Measurements from ENCODE around the gene RTP3.
"Not testable (repeated sequence)": the region's sequence is repeated elsewhere in the genome, so short reads cannot be mapped to it uniquely, and the experiment has no call there.

The RTP3 gene

DNA sequence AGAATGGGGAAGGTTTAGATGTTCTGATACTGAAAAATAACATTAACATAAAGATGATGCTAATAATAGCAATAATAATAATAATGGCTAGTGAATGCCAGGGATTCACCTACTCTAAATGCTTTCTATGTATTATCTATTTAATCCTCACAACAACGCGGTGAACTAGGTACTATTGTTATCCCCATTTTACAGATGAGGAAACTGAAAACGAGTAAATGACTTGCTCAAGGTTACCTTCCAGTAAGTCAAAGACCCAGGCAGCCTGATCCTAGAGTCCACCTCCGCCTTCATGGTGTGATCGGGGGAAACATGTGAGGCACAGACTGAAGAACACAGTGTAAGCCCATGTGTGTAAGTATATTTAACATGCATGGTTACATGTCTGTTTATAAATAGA, 38.0 kb downstream of the RTP3 start:
- H2AFZ ChIP-seq, result no peak overlapping the region
- H3K79me2 ChIP-seq, result no peaks in the 10 kb centered on the region
- no peaks in the 10 kb centered on the region for H3K27me3 ChIP-seq (ENCODE audit: control insufficient read depth, insufficient read depth, low read length)
- H3K27ac ChIP-seq, result no peak overlapping the region
- no peak overlapping the region for H3K9ac ChIP-seq
- H3K4me1 ChIP-seq, result no peaks in the 10 kb centered on the region
- H3K4me3 ChIP-seq (ENCODE audit: low read depth, low read length), result no peak overlapping the region
- H3K36me3 ChIP-seq (ENCODE audit: control insufficient read depth, insufficient read depth, low read length), result no peaks in the 10 kb centered on the region
- no peaks in the 10 kb centered on the region for H3K9me3 ChIP-seq (ENCODE audit: control insufficient read depth, low read length)
- no peak overlapping the region for H3K4me2 ChIP-seq (ENCODE audit: low read length)
- TF ChIP-seq, protein P1, sequence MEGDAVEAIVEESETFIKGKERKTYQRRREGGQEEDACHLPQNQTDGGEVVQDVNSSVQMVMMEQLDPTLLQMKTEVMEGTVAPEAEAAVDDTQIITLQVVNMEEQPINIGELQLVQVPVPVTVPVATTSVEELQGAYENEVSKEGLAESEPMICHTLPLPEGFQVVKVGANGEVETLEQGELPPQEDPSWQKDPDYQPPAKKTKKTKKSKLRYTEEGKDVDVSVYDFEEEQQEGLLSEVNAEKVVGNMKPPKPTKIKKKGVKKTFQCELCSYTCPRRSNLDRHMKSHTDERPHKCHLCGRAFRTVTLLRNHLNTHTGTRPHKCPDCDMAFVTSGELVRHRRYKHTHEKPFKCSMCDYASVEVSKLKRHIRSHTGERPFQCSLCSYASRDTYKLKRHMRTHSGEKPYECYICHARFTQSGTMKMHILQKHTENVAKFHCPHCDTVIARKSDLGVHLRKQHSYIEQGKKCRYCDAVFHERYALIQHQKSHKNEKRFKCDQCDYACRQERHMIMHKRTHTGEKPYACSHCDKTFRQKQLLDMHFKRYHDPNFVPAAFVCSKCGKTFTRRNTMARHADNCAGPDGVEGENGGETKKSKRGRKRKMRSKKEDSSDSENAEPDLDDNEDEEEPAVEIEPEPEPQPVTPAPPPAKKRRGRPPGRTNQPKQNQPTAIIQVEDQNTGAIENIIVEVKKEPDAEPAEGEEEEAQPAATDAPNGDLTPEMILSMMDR (IDR thresholded peaks at IDR 0.05), result no peak

DNA sequence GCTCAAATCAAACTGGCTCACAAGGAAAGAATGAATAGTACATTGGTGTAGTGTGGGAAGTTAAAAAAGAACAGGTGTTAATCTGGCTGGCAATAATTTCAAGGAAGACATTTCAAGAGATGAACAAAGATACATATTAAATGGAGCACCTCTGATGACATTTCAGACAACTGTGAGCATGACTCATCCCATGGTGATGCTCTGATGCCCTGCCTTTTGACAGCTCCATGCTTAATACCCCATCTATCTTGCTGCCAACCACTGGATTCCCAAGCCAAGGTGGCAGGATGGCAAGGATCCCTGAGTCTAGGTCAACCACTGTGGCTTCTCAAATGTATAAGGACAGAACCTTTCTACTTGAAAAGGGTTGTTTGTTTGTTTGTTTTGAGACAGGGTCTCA, 39.0 kb downstream of the RTP3 start:
- no peaks in the 10 kb centered on the region for H3K36me3 ChIP-seq (ENCODE audit: control insufficient read depth, insufficient read depth, low read length)
- TF ChIP-seq, protein P1 (IDR thresholded peaks at IDR 0.05), result no peak
- H3K9ac ChIP-seq, result no peak overlapping the region
- H2AFZ ChIP-seq, result no peak overlapping the region
- no peaks in the 10 kb centered on the region for H3K79me2 ChIP-seq
- H3K9me3 ChIP-seq (ENCODE audit: control insufficient read depth, low read length), result no peaks in the 10 kb centered on the region
- no peak overlapping the region for H3K4me2 ChIP-seq (ENCODE audit: low read length)
- no peaks in the 10 kb centered on the region for H3K4me1 ChIP-seq
- no peak overlapping the region for H3K4me3 ChIP-seq (ENCODE audit: low read depth, low read length)
- H3K27ac ChIP-seq, result no peak overlapping the region
- H3K27me3 ChIP-seq (ENCODE audit: control insufficient read depth, insufficient read depth, low read length), result no peaks in the 10 kb centered on the region

DNA sequence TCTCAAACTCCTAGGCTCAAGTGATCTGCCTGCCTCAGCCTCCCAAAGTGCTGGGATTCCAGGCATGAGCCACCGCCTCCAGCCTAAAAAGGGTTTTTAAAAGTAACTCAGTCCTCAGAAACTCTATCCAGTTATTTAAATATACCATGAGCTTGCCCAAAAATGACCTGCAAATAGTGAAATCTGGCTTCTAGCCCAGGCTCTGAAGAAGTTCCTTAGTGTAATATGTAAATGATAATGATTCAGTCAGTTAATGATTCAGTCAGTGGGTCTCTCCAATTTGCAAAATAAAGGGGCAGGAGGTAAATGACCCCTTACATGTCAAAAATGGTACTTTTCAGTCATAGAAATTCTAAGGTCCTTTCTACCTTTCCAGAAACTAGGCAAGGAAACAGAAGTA, 39.5 kb downstream of the RTP3 start:
- Histone ChIP-seq H3K4me2 (ENCODE audit: low read length) (no peak overlapping the region), H3K9me3 (ENCODE audit: control insufficient read depth, low read length) (no peaks in the 10 kb centered on the region), H3K27me3 (ENCODE audit: control insufficient read depth, insufficient read depth, low read length) (no peaks in the 10 kb centered on the region), H3K36me3 (ENCODE audit: control insufficient read depth, insufficient read depth, low read length) (no peaks in the 10 kb centered on the region), H3K79me2 (no peaks in the 10 kb centered on the region), H3K9ac (no peak overlapping the region), H2AFZ (no peak overlapping the region), H3K4me3 (ENCODE audit: low read depth, low read length) (no peak overlapping the region), H3K27ac (no peak overlapping the region), H3K4me1 (peaks cover 3% of the 10 kb centered on the region)
- TF ChIP-seq, protein P1 (IDR thresholded peaks at IDR 0.05), result no peak

DNA sequence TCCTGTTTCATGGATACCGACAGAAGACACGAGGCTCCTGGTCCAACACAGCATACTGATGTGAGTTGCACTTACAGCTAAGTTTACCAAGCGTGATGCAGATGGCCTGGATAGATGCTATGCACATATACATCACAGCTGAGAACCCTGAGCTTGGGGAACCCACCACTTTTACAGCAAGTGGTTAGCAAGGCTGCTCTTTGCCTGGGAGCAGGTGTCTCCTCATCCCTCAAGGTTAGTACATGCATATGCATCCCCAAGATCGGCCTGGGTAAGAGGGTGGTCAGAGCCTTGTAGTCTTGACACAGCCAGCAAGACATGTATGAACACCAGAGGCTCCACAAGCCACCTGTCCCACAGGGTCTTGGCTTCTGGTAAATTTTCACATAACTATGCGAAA, 40.0 kb downstream of the RTP3 start:
- TF ChIP-seq, protein P1 (IDR thresholded peaks at IDR 0.05), result no peak
- H3K4me3 ChIP-seq (ENCODE audit: low read depth, low read length), result no peak overlapping the region
- H2AFZ ChIP-seq, result no peak overlapping the region
- H3K4me1 ChIP-seq, result peaks cover 3% of the 10 kb centered on the region
- no peaks in the 10 kb centered on the region for H3K79me2 ChIP-seq
- no peaks in the 10 kb centered on the region for H3K36me3 ChIP-seq (ENCODE audit: control insufficient read depth, insufficient read depth, low read length)
- H3K4me2 ChIP-seq (ENCODE audit: low read length), result no peak overlapping the region
- no peaks in the 10 kb centered on the region for H3K9me3 ChIP-seq (ENCODE audit: control insufficient read depth, low read length)
- no peak overlapping the region for H3K27ac ChIP-seq
- no peaks in the 10 kb centered on the region for H3K27me3 ChIP-seq (ENCODE audit: control insufficient read depth, insufficient read depth, low read length)
- H3K9ac ChIP-seq, result no peak overlapping the region

DNA sequence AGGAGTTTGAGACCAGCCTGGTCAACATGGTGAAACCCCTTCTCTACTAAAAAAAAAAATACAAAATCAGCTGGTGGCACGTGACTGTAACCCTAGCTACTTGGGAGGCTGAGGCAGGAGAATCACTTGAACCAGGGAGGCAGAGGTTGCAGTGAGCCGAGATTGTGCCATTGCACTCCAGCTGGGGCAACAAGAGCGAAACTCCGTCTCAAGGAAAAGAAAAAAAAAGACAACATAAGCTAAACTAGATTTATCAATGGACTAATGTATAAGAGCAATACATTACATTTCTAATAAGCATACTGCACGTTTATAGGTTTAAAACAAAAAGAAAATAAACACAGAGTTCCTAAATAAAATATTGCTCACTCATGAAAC, 40.6 kb downstream of the RTP3 start:
- H3K36me3 ChIP-seq (ENCODE audit: control insufficient read depth, insufficient read depth, low read length), result not testable (repeated sequence)

More for the DNA sequence above, 40.6 kb downstream of the RTP3 start:
- H3K27me3 ChIP-seq (ENCODE audit: control insufficient read depth, insufficient read depth, low read length); H3K9me3 ChIP-seq (ENCODE audit: control insufficient read depth, low read length); H3K4me2 ChIP-seq (ENCODE audit: low read length); H2AFZ ChIP-seq; H3K79me2 ChIP-seq; H3K27ac ChIP-seq; H3K9ac ChIP-seq; H3K4me3 ChIP-seq (ENCODE audit: low read depth, low read length); H3K4me1 ChIP-seq: not testable (repeated sequence)
